Erythroblast (primary cell): Measurements from ENCODE around the gene CALHM4.

Experiments
- GATA1 ChIP-seq: IDR thresholded peaks from 2 replicates; pipeline ENCODE4 v1.6.1; 2011; ENCODE audit warnings: low read depth, mild to moderate bottlenecking, control low read depth, low read length, moderate library complexity
- POLR2A ChIP-seq: IDR thresholded peaks from 2 replicates; pipeline ENCODE4 v1.6.1; 2011; ENCODE audit warnings: mild to moderate bottlenecking, low read length

- TF ChIP-seq POLR2A: no peak
- TF ChIP-seq GATA1: no peak
Measured at GRCh38 chr6:116580198-116580597, 26.6 kb downstream of the CALHM4 start.
